Esophagus squamous epithelium (tissue), 5 donors: ENCODE measurements around the gene CXorf66. TPM values are rescaled to one million over a fixed set of nuclear protein-coding genes. Genes with fewer than 3 reads are reported as not detected.

Source experiments
- DNase-seq: peaks from one replicate; lab custom pipeline; 2025; lab: John Stamatoyannopoulos, UW
- H3K27ac ChIP-seq, 4 donors: fragments of 200-600 bp; sonication (generic); one replicate each; pipeline ENCODE4 v1.5.1; 2016 to 2019; ENCODE audit warnings: mild to moderate bottlenecking in 1 of 4
- H3K27me3 ChIP-seq, 4 donors: fragments of 200-600 bp; sonication (generic); 1 replicate in 3 of 4; 2 replicates in 1 of 4; pipeline versions ENCODE4 v1.5.1 to v1.6.0; 2017 to 2021; ENCODE audit warnings: antibody characterized with exemption in 1 of 4
- H3K36me3 ChIP-seq, 3 donors: fragments of 200-600 bp; sonication (generic); one replicate each; pipeline ENCODE4 v1.5.1; 2016 to 2019
- H3K4me1 ChIP-seq, 3 donors: fragments of 200-600 bp; sonication (generic); one replicate each; pipeline ENCODE4 v1.5.1; 2017 to 2019
- H3K4me3 ChIP-seq, 4 donors: fragments of 200-600 bp; sonication (generic); 1 replicate in 3 of 4; 2 replicates in 1 of 4; pipeline ENCODE4 v1.5.1; 2016 to 2019; ENCODE audit warnings: mild to moderate bottlenecking in 2 of 4, moderate library complexity in 1 of 4
- H3K9me3 ChIP-seq, 3 donors: fragments of 200-600 bp; sonication (generic); one replicate each; pipeline ENCODE4 v1.5.1; 2016 to 2019
- CTCF ChIP-seq, 6 experiments: fragments of 450-650 bp in 4 of 6; fragments of 200-600 bp in 2 of 6; sonication (generic) in 2 of 6; IDR thresholded peaks; one replicate each; pipeline ENCODE4 v1.5.1; 2016 to 2019; ENCODE audit warnings: antibody characterized with exemption in 6 of 6, mild to moderate bottlenecking in 4 of 6, moderate library complexity in 4 of 6
- POLR2A ChIP-seq, 4 donors: fragments of 450-650 bp; IDR thresholded peaks; one replicate each; pipeline ENCODE4 v1.6.1; 2017; ENCODE audit warnings: antibody characterized with exemption in 4 of 4, mild to moderate bottlenecking in 4 of 4, moderate library complexity in 3 of 4
- WGBS, 2 donors: methylation state at CpG; one replicate each; pipeline ENCODE4 v1.1.5; 2018; 5-methylcytosine and 5-hydroxymethylcytosine counted together
- intact Hi-C: fragments of 100-400 bp; cut with DNase I; formaldehyde crosslinking; loops from one replicate; pipeline ENCODE4 v1.15.0; 2022
- total RNA-seq, 4 donors: library from RNA; depleted of rRNA; stranded (reverse); fragments of >200 nt; gene quantifications; one replicate each; pipeline ENCODE4 v1.1.0, GENCODE V29; 2016
- donor health status: DM: yes; HTN: yes; CAD: no.

CXorf66 gene
- total RNA-seq, 4 donors from 2014 or later = not detected

- Histone ChIP-seq H3K4me3 (no peak overlapping the region), H3K27me3 (no peaks in the 10 kb centered on the region), H3K9me3 (no peaks in the 10 kb centered on the region), H3K27ac (no peak overlapping the region), H3K36me3 (no peaks in the 10 kb centered on the region), H3K4me1 (no peaks in the 10 kb centered on the region)
- DNase-seq = no peak
- WGBS, 2 donors = 37 to 48% methylated on average over 3 of the region's 3 CpGs
- intact Hi-C loops = no loop called here
- TF ChIP-seq POLR2A (IDR thresholded peaks at IDR 0.05) (no peak), CTCF (IDR thresholded peaks at IDR 0.05) (no peak)
Measured at GRCh38 chrX:139949703-139950102, 15.6 kb downstream of the CXorf66 start.

- no peaks in the 10 kb centered on the region for H3K4me1 ChIP-seq
- 72 to 76% methylated on average over 3 of the region's 3 CpGs for WGBS, 2 donors
- no peak for DNase-seq
- intact Hi-C loops = no loop called here
- no peaks in the 10 kb centered on the region for H3K27me3 ChIP-seq
- no peak overlapping the region for H3K27ac ChIP-seq
- no peaks in the 10 kb centered on the region for H3K9me3 ChIP-seq
- no peak overlapping the region for H3K4me3 ChIP-seq
- no peaks in the 10 kb centered on the region for H3K36me3 ChIP-seq
- TF ChIP-seq POLR2A (IDR thresholded peaks at IDR 0.05) = no peak
- no peak for TF ChIP-seq CTCF (IDR thresholded peaks at IDR 0.05)
Measured at GRCh38 chrX:139945075-139945474, 20.2 kb downstream of the CXorf66 start.

- TF ChIP-seq POLR2A (IDR thresholded peaks at IDR 0.05) (no peak), CTCF (IDR thresholded peaks at IDR 0.05) (no peak)
- H3K27me3 ChIP-seq = no peaks in the 10 kb centered on the region
- H3K27ac ChIP-seq = no peak overlapping the region
- H3K9me3 ChIP-seq = no peaks in the 10 kb centered on the region
- no peak overlapping the region for H3K4me3 ChIP-seq
- H3K36me3 ChIP-seq = no peaks in the 10 kb centered on the region
- no peak for DNase-seq
- intact Hi-C loops = no loop called here
- peaks cover 0 to 5% (median 0%) of the 10 kb centered on the region in 3 donors for H3K4me1 ChIP-seq
Measured at GRCh38 chrX:139936259-139936658, 29.1 kb downstream of the CXorf66 start.

- Histone ChIP-seq H3K9me3 (no peaks in the 10 kb centered on the region), H3K27ac (peak overlapping the region; percentile 93 to 98 (median 98)), H3K27me3 (no peaks in the 10 kb centered on the region), H3K4me1 (peaks cover 0 to 19% (median 0%) of the 10 kb centered on the region in 3 donors), H3K36me3 (no peaks in the 10 kb centered on the region), H3K4me3 (peak overlapping the region; percentile 64 to 87 (median 83))
- WGBS, 2 donors = 69 to 72% methylated on average over 14 to 15 of the region's 15 CpGs
- intact Hi-C loops = no loop called here
- TF ChIP-seq POLR2A (IDR thresholded peaks at IDR 0.05) (no peak), CTCF (IDR thresholded peaks at IDR 0.05) (no peak)
- DNase-seq = no peak
Measured at GRCh38 chrX:139933904-139934303, 31.4 kb downstream of the CXorf66 start.

GRCh38 chrX:139932901-139933796 is 32.2 kb downstream of the CXorf66 start, which contains the start of gene ATP11C:
TSS of gene ATP11C (minus strand) at chrX:139933053. CDS start at chrX:139932042, 1,011 bp downstream.
- H3K4me3 ChIP-seq = peak within 1 kb of the TSS; percentile 64 to 87 (median 83)
- DNase-seq = peak; percentile 17

More at GRCh38 chrX:139932901-139933796, 32.2 kb downstream of the CXorf66 start, which contains the start of gene ATP11C:
- TF ChIP-seq CTCF (IDR thresholded peaks at IDR 0.05) (no peak), POLR2A (IDR thresholded peaks at IDR 0.05) (peak in 2 of 4 donors; percentile 60 to 72)
- intact Hi-C loops = no loop called here
- Histone ChIP-seq H3K36me3 (no peaks in the 10 kb centered on the region), H3K9me3 (no peaks in the 10 kb centered on the region), H3K4me1 (peaks cover 0 to 19% (median 0%) of the 10 kb centered on the region in 3 donors), H3K27me3 (no peaks in the 10 kb centered on the region), H3K27ac (peak within 1 kb of the TSS; percentile 93 to 98 (median 98))
- WGBS, 2 donors = 1 to 26% methylated on average over 18 to 19 of the region's 52 CpGs
